Nephron (organoid): ENCODE measurements around the gene ITGA3.
A peak's percentile ranks its signal among the peaks of the same experiment; 100 is the strongest.

ENCODE experiments used
- H3K27ac Mint-ChIP-seq, 3 experiments: 2 replicates each; pipeline ENCODE4 v1.8.0; 2020; ENCODE audit warnings: mixed read lengths in 3 of 3, mild to moderate bottlenecking in 2 of 3, moderate library complexity in 1 of 3
- H3K27me3 Mint-ChIP-seq: 2 replicates; pipeline ENCODE4 v1.8.0; 2021; ENCODE audit warnings: low read depth, mild to moderate bottlenecking, moderate library complexity, mixed read lengths
- H3K36me3 Mint-ChIP-seq: 2 replicates; pipeline ENCODE4 v1.8.0; 2020; ENCODE audit warnings: low read depth, mixed read lengths
- H3K4me1 Mint-ChIP-seq: 2 replicates; pipeline ENCODE4 v1.8.0; 2020; ENCODE audit warnings: mixed read lengths
- H3K4me3 Mint-ChIP-seq, 3 experiments: 2 replicates each; pipeline ENCODE4 v1.8.0; 2020; ENCODE audit warnings: mild to moderate bottlenecking in 3 of 3, mixed read lengths in 3 of 3, moderate library complexity in 2 of 3
- H3K9me3 Mint-ChIP-seq: 2 replicates; pipeline ENCODE4 v1.8.0; 2020; ENCODE audit warnings: mixed read lengths
- TF ChIP-seq, protein P1 (sequence below), 3 experiments: fragments of 200-600 bp; sonication (generic); IDR thresholded peaks; one replicate each; pipeline ENCODE4 v1.5.0; 2021; ENCODE audit warnings: antibody characterized with exemption in 3 of 3; ENCODE audit not compliant: unreplicated experiment in 3 of 3

ITGA3 gene

DNA sequence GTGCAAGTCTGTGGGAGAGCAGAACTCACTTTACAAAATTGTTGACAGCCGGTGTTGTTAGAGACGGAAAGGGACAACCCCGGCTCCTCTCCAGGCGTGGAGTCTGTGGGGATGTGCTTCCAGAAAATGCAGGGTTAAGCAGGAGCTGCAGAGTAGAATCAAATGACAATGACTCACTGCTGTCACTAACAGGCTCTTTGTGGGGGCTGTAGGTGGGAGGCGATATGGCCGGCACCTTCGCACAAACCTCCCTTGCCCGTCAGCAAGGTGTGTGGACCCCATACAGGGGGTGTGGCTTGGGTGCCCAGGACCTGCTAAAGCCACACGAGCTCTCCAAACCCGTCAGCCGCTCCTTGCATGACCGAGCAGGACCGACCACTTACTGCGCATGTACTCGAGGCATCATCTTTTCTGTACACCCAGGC, 45.0 kb downstream of the ITGA3 start:
- H3K4me1 Mint-ChIP-seq: peaks cover 50% of the 10 kb centered on the region
- H3K9me3 Mint-ChIP-seq: no peaks in the 10 kb centered on the region
- peak overlapping the region; percentile 30 to 56 (median 33) for H3K4me3 Mint-ChIP-seq

DNA sequence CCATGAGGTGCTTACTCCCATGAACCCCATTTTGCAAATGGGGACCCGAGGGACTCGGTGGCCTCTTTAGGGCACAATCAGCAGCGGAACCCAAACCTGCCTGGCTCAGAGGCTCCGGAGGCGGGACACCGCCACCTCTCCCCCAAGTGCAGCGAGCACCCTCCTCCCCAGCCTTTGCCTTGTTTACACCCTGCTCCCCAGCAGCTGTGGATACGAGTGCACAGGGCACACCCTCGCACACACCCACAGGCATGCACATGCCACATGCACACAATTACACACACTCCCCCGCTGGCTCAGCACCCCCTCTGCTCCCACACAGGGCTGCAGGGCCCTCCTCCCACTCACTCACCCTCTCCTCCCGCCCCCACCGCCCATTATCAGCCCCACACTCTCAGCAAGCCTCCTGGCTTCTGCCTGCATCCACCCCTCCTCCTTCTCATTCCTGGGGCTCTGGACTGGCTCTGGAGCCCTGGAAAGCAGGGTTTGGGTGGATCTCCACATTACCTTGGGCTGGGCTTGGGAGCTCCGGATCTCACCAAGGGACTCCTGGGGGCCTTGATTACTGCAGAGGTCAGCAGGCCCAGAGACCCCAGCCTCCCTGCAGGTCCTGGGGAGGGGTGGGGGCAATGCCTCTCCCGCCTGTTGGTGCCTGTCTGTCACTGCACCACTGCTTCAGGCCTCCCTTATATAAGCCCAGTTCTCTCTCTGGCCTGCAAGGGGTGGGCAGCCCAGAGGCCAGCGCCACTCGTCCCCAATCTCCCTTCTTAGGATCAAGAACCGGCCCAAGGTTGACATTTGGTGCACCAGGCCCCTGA, 45.6 kb downstream of the ITGA3 start:
- H3K27ac Mint-ChIP-seq: peak overlapping the region; percentile 79 to 94 (median 90)
- peaks cover 49% of the 10 kb centered on the region for H3K4me1 Mint-ChIP-seq
- TF ChIP-seq, protein P1, sequence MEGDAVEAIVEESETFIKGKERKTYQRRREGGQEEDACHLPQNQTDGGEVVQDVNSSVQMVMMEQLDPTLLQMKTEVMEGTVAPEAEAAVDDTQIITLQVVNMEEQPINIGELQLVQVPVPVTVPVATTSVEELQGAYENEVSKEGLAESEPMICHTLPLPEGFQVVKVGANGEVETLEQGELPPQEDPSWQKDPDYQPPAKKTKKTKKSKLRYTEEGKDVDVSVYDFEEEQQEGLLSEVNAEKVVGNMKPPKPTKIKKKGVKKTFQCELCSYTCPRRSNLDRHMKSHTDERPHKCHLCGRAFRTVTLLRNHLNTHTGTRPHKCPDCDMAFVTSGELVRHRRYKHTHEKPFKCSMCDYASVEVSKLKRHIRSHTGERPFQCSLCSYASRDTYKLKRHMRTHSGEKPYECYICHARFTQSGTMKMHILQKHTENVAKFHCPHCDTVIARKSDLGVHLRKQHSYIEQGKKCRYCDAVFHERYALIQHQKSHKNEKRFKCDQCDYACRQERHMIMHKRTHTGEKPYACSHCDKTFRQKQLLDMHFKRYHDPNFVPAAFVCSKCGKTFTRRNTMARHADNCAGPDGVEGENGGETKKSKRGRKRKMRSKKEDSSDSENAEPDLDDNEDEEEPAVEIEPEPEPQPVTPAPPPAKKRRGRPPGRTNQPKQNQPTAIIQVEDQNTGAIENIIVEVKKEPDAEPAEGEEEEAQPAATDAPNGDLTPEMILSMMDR (IDR thresholded peaks at IDR 0.05; ENCODE audit: unreplicated experiment in 3 of 3): peak in 2 of 3 experiments; percentile 15 to 44
- peaks cover 29% of the 10 kb centered on the region for H3K36me3 Mint-ChIP-seq
- H3K4me3 Mint-ChIP-seq: peak overlapping the region; percentile 35 to 58 (median 56)
- H3K27me3 Mint-ChIP-seq: peaks cover 3% of the 10 kb centered on the region
- H3K9me3 Mint-ChIP-seq: no peaks in the 10 kb centered on the region

More for the DNA sequence above, 45.0 kb downstream of the ITGA3 start:
- H3K36me3 Mint-ChIP-seq: peaks cover 24% of the 10 kb centered on the region
- TF ChIP-seq, protein P1 (IDR thresholded peaks at IDR 0.05; ENCODE audit: unreplicated experiment in 3 of 3): no peak
- peak overlapping the region; percentile 79 to 94 (median 90) for H3K27ac Mint-ChIP-seq
- H3K27me3 Mint-ChIP-seq: peaks cover 3% of the 10 kb centered on the region

DNA sequence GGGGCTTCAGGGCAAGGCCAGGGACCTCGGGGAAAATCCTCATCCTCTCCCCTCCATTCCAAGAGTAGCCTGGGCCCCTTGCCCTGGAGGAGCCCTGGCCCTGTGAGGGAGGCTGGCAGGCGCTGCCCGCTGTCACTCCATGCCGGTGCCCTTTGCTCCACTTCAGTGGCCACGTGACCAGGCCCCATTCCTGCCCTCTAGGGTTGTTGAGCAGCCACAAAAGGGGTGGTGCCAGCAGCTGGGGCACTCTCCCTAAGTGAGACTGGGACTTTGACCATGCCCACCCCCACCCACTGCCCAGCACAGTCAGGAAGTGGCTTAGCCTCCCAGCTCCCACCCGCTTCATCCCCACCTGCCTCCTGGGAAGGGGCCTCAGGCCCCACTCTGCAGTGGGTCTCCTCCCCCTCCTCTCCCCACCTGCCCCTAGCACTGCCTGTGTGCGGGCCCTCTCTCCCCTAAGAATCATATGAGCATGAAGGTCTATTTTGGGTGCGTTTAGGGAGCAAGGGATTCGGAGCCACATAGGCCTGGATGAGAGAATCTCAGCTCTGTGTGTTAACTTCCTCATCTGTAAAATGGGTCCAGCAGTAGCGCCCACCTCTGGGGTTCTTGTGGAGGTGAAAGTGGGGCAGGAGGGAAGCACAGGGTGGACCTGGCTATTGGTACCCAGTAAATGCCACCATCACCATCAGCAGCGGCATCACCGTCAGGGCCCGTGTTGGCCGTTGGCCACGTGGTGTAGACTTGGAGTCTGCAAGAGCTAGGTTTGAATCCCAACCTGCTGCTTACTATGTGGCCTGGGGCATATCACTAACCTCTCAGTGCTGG, 46.5 kb downstream of the ITGA3 start:
- Mint-ChIP-seq H3K36me3 (peaks cover 33% of the 10 kb centered on the region), H3K9me3 (no peaks in the 10 kb centered on the region), H3K27me3 (peaks cover 2% of the 10 kb centered on the region), H3K4me3 (peak overlapping the region in 2 of 3 experiments; percentile 35 to 38), H3K4me1 (peaks cover 49% of the 10 kb centered on the region), H3K27ac (peak overlapping the region; percentile 79 to 94 (median 90))
- TF ChIP-seq, protein P1 (IDR thresholded peaks at IDR 0.05; ENCODE audit: unreplicated experiment in 3 of 3): no peak

DNA sequence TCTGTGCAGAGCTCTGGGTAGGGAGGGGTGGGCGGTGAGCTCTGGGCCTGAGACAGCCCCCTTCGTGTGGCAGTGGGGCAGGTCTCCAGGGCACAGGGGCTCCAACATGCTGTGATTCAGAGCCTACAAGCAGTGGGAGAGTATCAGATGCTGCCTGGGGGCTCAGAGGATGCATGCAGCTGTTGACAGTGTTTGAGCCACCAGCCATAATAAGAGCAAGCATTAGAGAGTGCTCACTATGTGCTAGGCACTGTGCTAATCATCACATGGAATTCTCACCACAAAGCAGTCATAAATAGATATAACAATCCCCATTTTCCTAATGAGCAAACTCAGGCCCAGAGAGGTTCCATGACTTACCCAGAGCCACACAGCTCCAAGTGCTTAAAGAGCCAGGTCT, 47.3 kb downstream of the ITGA3 start:
- TF ChIP-seq, protein P1 (IDR thresholded peaks at IDR 0.05; ENCODE audit: unreplicated experiment in 3 of 3): no peak
- Mint-ChIP-seq H3K27ac (peak overlapping the region; percentile 11 to 94 (median 79)), H3K36me3 (peaks cover 35% of the 10 kb centered on the region), H3K4me3 (no peak overlapping the region), H3K4me1 (peaks cover 47% of the 10 kb centered on the region), H3K27me3 (no peaks in the 10 kb centered on the region), H3K9me3 (no peaks in the 10 kb centered on the region)

DNA sequence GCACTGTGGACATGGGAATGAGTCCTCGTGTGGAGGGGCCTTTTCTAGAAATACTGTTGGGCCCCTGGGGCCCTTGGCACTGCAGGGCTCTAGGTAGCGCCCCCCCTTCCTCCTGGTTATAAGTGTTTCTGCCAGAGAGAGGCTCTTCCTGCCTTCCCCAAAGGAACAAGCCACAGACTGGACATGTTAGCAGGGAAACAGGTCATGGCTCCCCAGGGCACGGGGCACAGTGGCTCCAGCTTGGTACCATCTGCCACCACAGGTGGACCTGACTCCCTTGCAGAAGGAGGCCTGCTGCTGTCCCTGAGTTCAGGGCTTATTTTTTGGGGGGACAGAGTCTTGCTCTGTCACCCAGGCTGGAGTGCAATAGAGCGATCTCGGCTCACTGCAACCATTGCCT, 48.0 kb downstream of the ITGA3 start:
- H3K9me3 Mint-ChIP-seq: no peaks in the 10 kb centered on the region
- H3K4me1 Mint-ChIP-seq: peaks cover 40% of the 10 kb centered on the region
- peaks cover 35% of the 10 kb centered on the region for H3K36me3 Mint-ChIP-seq
- H3K27me3 Mint-ChIP-seq: no peaks in the 10 kb centered on the region
- H3K4me3 Mint-ChIP-seq: no peak overlapping the region
- TF ChIP-seq, protein P1 (IDR thresholded peaks at IDR 0.05; ENCODE audit: unreplicated experiment in 3 of 3): no peak
- no peak overlapping the region for H3K27ac Mint-ChIP-seq
